ENCODE data around the gene B4GALNT4.

Gene B4GALNT4

DNA sequence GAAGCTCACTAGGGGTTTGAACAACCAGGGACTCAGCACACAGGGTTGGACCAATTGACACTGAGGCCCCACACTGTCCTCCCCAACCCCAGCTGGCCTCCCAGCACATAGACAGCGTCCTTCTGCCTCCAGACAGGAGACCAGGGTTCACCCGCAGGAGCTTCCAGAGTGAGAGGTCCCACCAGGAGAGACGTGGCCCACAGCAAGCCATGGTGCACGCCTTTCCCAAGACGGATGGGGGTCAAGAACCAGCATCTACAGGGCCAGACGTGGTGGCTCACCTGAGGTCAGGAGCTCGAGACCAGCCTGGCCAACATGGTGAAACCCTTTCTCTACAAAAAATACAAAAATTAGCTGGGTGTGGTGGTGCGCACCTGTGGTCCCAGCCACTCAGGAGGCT lies 57.6 kb downstream of the B4GALNT4 start:
- no peak for DNase-seq

DNA sequence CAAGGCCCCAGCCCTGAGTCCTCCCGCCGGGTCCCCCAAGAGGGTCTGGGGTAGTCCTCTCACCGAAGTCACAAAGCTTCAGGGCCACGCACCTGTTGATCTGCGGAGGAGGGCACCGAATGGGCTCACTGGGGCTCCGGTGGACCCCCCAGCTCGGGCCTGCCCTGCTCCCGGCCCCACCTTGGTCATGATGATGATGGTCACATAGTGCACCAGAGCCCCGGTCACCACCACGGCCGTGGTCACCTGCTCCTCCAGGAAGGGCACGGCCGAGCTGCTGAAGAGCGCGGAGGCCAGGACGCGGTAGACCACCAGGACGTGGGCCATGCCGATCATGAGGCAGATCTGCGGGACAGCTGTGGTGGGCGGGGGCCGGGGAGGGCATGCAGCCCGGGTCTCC lies 59.0 kb downstream of the B4GALNT4 start:
- DNase-seq: no peak

- no peak for DNase-seq
These were observed 60.1 kb downstream of the B4GALNT4 start for GRCh38 chr11:429391-429790.

GRCh38 chr11:429931-430456 lies 60.7 kb downstream of the B4GALNT4 start:
- peak; percentile 15 for DNase-seq

All from NCI-H69 (cell line).